HUES64 (cell line): ENCODE data around the gene CEACAM21.

Experiments
- H3K27ac ChIP-seq: 2 replicates; pipeline ENCODE4 v1.7.0; 2013; ENCODE audit warnings: low read depth, low read length, inconsistent platforms
- H3K27me3 ChIP-seq: 2 replicates; pipeline ENCODE4 v1.6.1; 2013; ENCODE audit warnings: mild to moderate bottlenecking, low read length; ENCODE audit not compliant: insufficient read depth
- H3K36me3 ChIP-seq: 2 replicates; pipeline ENCODE4 v1.6.1; 2013; ENCODE audit warnings: mild to moderate bottlenecking, low read length; ENCODE audit not compliant: insufficient read depth
- H3K4me1 ChIP-seq: 2 replicates; pipeline ENCODE4 v1.6.1; 2013; ENCODE audit warnings: mild to moderate bottlenecking, low read length, moderate library complexity; ENCODE audit not compliant: insufficient read depth
- H3K4me3 ChIP-seq: 2 replicates; pipeline ENCODE4 v1.5.1; 2013; ENCODE audit warnings: mild to moderate bottlenecking, low read length, moderate library complexity
- H3K9ac ChIP-seq: 2 replicates; pipeline ENCODE4 v1.6.1; 2013; ENCODE audit warnings: mild to moderate bottlenecking, low read depth, low read length
- H3K9me3 ChIP-seq: 2 replicates; pipeline ENCODE4 v1.6.1; 2013; ENCODE audit warnings: low read depth, low read length; ENCODE audit not compliant: insufficient read depth
- WGBS: fragments of 150-250, 120-280 bp; methylation state at CpG from one replicate; pipeline ENCODE4 v1.1.7; 2013; ENCODE audit warnings: missing lambda C conversion rate; 5-methylcytosine and 5-hydroxymethylcytosine counted together

Gene CEACAM21

DNA sequence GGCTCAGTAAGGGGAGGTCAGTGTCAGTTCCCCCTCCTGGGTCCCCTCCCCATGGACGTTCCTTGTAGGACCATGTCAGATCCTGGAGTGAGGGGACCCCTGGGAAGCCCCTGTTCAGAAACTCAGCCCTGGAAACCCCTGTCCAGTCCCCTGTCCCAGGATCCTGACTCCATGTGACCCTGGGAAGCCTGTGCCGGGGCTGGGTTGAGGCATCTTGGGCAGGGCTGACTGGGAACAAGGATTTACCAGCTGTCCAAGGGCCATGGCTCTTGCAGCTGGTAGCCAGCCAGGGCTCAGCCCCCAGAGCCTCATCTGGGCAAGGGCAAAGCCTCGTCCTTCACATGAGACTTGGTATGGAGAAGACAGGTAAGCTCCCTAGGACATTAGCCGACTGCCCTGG lies 25.8 kb downstream of the CEACAM21 start:
- Histone ChIP-seq H3K4me3 (no peak overlapping the region), H3K9ac (no peak overlapping the region), H3K36me3 (no peaks in the 10 kb centered on the region), H3K27me3 (peaks cover 61% of the 10 kb centered on the region), H3K27ac (no peak overlapping the region), H3K9me3 (no peaks in the 10 kb centered on the region), H3K4me1 (peaks cover 8% of the 10 kb centered on the region; the same call in 1 of the 2 replicates)
- WGBS, result 63% methylated on average over 4 of the region's 4 CpGs

- H3K9me3 ChIP-seq, result no peaks in the 10 kb centered on the region
- H3K4me3 ChIP-seq, result no peak overlapping the region
- 36% methylated on average over 3 of the region's 3 CpGs for WGBS
- no peaks in the 10 kb centered on the region for H3K36me3 ChIP-seq
- H3K27me3 ChIP-seq, result peaks cover 60% of the 10 kb centered on the region
- H3K27ac ChIP-seq, result no peak overlapping the region
- peaks cover 2% of the 10 kb centered on the region; the same call in 1 of the 2 replicates for H3K4me1 ChIP-seq
- no peak overlapping the region for H3K9ac ChIP-seq
Measured at GRCh38 chr19:41604831-41605230, 28.9 kb downstream of the CEACAM21 start.

- no peak overlapping the region for H3K9ac ChIP-seq
- H3K4me1 ChIP-seq, result no peaks in the 10 kb centered on the region
- no peaks in the 10 kb centered on the region for H3K36me3 ChIP-seq
- no peak overlapping the region for H3K27ac ChIP-seq
- H3K4me3 ChIP-seq, result no peak overlapping the region
- peaks cover 50% of the 10 kb centered on the region for H3K27me3 ChIP-seq
- H3K9me3 ChIP-seq, result no peaks in the 10 kb centered on the region
- WGBS, result 70% methylated on average over 5 of the region's 5 CpGs
Measured at GRCh38 chr19:41606215-41606837, 30.4 kb downstream of the CEACAM21 start.

DNA sequence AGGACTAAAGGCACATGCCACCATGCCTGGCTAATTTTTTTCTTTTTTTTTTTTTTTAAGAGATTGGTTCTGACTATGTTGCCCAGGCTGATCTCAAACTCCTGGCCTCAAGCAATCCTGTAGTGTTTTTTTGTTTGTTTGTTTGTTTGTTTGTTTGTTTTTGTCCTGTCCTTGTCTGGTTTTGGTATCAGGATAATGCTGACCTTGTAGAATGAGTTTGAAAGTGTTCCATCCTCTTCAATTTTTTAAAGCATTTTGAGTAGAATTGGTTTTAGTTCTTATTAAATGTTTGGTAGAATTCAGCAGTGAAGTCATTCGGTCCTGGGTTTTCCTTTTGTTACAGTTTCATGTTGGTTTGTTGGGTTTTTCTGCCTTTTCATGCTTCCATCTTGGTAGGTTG lies 31.7 kb downstream of the CEACAM21 start:
- whole genome bisulfite sequencing, result 61% methylated on average over 1 of the region's 1 CpG
- no peak overlapping the region for H3K9ac ChIP-seq
- H3K27ac ChIP-seq, result no peak overlapping the region
- H3K4me1 ChIP-seq, result no peaks in the 10 kb centered on the region
- H3K9me3 ChIP-seq, result no peaks in the 10 kb centered on the region
- no peaks in the 10 kb centered on the region for H3K36me3 ChIP-seq
- H3K27me3 ChIP-seq, result peaks cover 37% of the 10 kb centered on the region
- H3K4me3 ChIP-seq, result no peak overlapping the region

GRCh38 chr19:41610789-41611188 lies 34.8 kb downstream of the CEACAM21 start:
- no peaks in the 10 kb centered on the region for H3K4me1 ChIP-seq
- no peak overlapping the region for H3K4me3 ChIP-seq
- no peak overlapping the region for H3K9ac ChIP-seq
- no peak overlapping the region for H3K27ac ChIP-seq
- H3K36me3 ChIP-seq, result no peaks in the 10 kb centered on the region
- H3K9me3 ChIP-seq, result peaks cover 4% of the 10 kb centered on the region
- H3K27me3 ChIP-seq, result peaks cover 11% of the 10 kb centered on the region

DNA sequence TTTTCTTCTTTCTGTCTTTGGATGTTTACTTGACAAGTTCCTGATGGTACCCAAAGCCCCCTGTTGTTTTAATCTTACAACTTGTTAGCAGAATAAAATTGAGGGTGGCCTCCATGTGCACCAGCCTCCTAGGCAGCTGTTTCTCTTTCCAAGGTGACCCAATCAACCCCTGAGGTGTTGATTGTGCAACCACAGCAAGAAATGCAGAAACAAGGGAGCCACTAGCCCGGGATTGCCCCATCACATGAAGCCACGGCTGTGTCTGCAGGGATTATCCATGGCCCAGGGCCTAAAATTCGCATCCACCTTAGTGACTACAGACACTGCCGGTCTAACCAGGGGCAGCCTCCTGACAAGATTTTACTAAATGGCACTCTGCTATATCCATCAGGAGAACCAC lies 36.5 kb downstream of the CEACAM21 start:
- H3K9ac ChIP-seq, result no peak overlapping the region
- H3K27ac ChIP-seq, result no peak overlapping the region
- no peak overlapping the region for H3K4me3 ChIP-seq
- H3K4me1 ChIP-seq, result no peaks in the 10 kb centered on the region
- H3K27me3 ChIP-seq, result peaks cover 10% of the 10 kb centered on the region; the same call in 1 of the 2 replicates
- H3K9me3 ChIP-seq, result peaks cover 4% of the 10 kb centered on the region
- no peaks in the 10 kb centered on the region for H3K36me3 ChIP-seq
- WGBS, result 73% methylated on average over 4 of the region's 4 CpGs

- Histone ChIP-seq H3K36me3 (no peaks in the 10 kb centered on the region), H3K4me1 (no peaks in the 10 kb centered on the region), H3K27ac (no peak overlapping the region), H3K9me3 (peaks cover 4% of the 10 kb centered on the region), H3K9ac (no peak overlapping the region), H3K27me3 (no peaks in the 10 kb centered on the region), H3K4me3 (no peak overlapping the region)
- 74% methylated on average over 4 of the region's 4 CpGs for WGBS
Measured at GRCh38 chr19:41615207-41615606, 39.2 kb downstream of the CEACAM21 start.

DNA sequence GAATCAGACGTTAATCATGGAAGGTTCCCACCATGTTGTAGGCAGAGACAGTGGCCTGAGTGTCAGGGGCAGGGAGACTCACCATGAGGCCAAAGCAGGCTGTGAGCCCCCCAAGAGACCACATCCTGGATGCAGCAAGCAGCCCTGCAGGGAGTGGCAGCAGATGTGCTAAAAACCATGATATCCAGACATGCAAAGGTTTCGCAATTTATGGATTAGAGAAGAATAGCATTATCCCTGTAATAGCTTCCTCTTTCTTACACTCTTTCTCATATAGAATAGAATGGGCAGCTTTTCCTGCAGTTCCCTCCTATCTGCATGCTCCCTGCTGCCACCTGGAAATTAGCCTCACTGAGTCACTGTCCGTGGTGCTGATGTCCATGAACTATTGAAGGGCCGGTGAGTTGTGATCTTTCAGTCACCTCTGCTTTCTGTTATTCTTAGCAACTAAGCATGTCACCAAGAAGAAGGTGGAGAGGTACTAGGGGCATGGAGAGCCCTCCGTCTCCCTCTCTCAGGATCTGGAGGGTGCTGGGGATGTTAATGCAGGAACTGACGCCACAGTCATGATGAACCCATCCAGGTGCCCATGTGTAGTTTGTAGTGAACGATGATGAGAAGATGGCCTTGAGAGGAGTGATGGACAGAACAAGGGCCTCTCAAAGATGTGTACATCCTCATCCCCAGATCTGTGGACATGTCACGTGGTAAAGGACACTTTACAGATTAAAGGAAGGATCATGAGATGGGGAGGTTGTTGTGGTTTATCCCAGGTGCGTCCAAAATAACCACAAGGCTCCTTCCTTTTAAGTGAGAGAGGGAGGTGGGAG lies 41.0 kb downstream of the CEACAM21 start:
- 55% methylated on average over 9 of the region's 9 CpGs for WGBS
- Histone ChIP-seq H3K9me3 (peaks cover 4% of the 10 kb centered on the region), H3K9ac (no peak overlapping the region), H3K36me3 (no peaks in the 10 kb centered on the region), H3K4me1 (no peaks in the 10 kb centered on the region), H3K4me3 (no peak overlapping the region), H3K27ac (no peak overlapping the region), H3K27me3 (no peaks in the 10 kb centered on the region)

DNA sequence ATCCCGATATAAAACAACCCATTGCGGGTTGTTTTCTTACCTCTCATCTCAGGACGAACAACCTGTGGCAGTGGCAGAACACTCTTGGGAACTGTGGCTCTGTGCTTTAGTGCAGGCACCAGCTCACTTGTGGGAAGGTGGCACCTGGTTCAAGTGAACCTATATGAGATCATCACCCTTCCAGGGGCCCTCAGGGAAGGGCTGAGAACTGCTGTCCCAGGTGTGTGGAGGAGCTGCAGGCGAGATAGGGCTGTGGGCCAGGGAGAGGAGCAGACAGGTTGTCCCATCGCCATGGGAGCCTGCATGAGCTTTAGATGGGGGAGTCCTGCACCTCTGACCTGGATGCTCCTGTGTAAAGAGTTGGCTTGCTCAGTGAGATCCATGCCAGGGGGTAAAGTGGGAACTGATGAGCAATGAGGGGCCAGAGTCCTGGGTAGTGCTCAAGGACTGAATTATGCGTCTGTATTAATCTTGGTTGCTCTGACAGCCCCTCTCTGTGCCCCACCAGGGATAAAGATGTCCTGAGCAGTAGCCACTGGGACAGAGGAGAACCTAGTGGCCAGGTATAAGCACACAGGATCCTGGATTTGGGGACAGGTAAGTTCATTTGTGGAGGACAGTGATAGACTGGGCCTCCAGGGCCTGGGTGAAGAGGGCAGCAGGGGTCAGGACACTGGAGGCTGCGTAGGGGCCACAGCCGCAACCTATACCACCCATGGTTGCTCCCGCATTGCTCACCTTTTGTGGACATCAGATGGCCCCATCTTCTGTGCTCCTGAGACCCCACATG lies 42.2 kb downstream of the CEACAM21 start:
- Histone ChIP-seq H3K27me3 (no peaks in the 10 kb centered on the region), H3K9me3 (peaks cover 7% of the 10 kb centered on the region)
- WGBS, result 70% methylated on average over 9 of the region's 9 CpGs

GRCh38 chr19:41619018-41619556 lies 43.1 kb downstream of the CEACAM21 start:
- Histone ChIP-seq H3K4me3 (no peak overlapping the region), H3K27ac (no peak overlapping the region), H3K9me3 (peaks cover 7% of the 10 kb centered on the region), H3K4me1 (no peaks in the 10 kb centered on the region), H3K36me3 (no peaks in the 10 kb centered on the region), H3K9ac (no peak overlapping the region), H3K27me3 (no peaks in the 10 kb centered on the region)
- WGBS, result 56% methylated on average over 7 of the region's 7 CpGs

More for the DNA sequence above, 42.2 kb downstream of the CEACAM21 start:
- Histone ChIP-seq H3K4me1 (no peaks in the 10 kb centered on the region), H3K27ac (no peak overlapping the region), H3K36me3 (no peaks in the 10 kb centered on the region), H3K9ac (no peak overlapping the region), H3K4me3 (no peak overlapping the region)

DNA sequence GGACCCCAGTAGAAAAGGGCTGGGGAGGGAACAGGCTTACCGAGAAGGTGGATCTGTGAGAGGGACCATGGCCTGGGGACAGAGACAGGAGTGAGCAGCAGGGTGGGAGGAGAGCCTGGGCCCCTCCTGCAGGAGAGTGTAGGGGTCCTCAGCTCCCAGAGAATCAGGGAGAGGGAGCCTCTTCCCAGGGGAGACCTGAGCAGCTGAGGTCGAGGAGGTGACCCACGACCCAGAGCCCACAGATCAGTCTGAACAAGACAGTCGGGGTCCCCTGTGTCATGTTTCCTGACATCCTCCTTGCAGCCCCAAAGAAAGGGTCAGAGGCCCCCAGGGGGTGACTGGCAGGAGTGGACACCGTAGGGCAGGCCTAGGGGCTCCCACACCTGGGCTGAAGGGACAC lies 44.2 kb downstream of the CEACAM21 start:
- WGBS, result 75% methylated on average over 5 of the region's 5 CpGs
- peaks cover 7% of the 10 kb centered on the region for H3K9me3 ChIP-seq
- no peaks in the 10 kb centered on the region for H3K36me3 ChIP-seq
- no peak overlapping the region for H3K27ac ChIP-seq
- no peak overlapping the region for H3K9ac ChIP-seq
- H3K4me1 ChIP-seq, result no peaks in the 10 kb centered on the region
- no peaks in the 10 kb centered on the region for H3K27me3 ChIP-seq
- no peak overlapping the region for H3K4me3 ChIP-seq
